Measurements from ENCODE around the gene LPGAT1.

The LPGAT1 gene

GRCh38 chr1:211829343-211830054 lies 1.1 kb downstream of the LPGAT1 start:
- H3K27ac ChIP-seq = peak overlapping the region; percentile 55
- no peak for DNase-seq (ENCODE audit: low read depth, low spot score)

- H3K27ac ChIP-seq = no peak overlapping the region
- DNase-seq (ENCODE audit: low read depth, low spot score) = no peak
Observed at GRCh38 chr1:211828584-211829342, 1.8 kb downstream of the LPGAT1 start.

GRCh38 chr1:211827051-211827450 lies 3.5 kb downstream of the LPGAT1 start:
- no peak for DNase-seq (ENCODE audit: low read depth, low spot score)
- H3K27ac ChIP-seq = no peak overlapping the region

- H3K27ac ChIP-seq = no peak overlapping the region
- no peak for DNase-seq (ENCODE audit: low read depth, low spot score)
Observed at GRCh38 chr1:211825980-211826379, 4.6 kb downstream of the LPGAT1 start.

GRCh38 chr1:211822677-211823407 lies 7.7 kb downstream of the LPGAT1 start:
- DNase-seq (ENCODE audit: low read depth, low spot score) = no peak
- H3K27ac ChIP-seq = no peak overlapping the region

- no peak overlapping the region for H3K27ac ChIP-seq
Observed at GRCh38 chr1:211816586-211816985, 14.0 kb downstream of the LPGAT1 start.

GRCh38 chr1:211814313-211814712 lies 16.2 kb downstream of the LPGAT1 start:
- no peak for DNase-seq (ENCODE audit: low read depth, low spot score)
- H3K27ac ChIP-seq = no peak overlapping the region

More at GRCh38 chr1:211816586-211816985, 14.0 kb downstream of the LPGAT1 start:
- no peak for DNase-seq (ENCODE audit: low read depth, low spot score)

- no peak overlapping the region for H3K27ac ChIP-seq
- no peak for DNase-seq (ENCODE audit: low read depth, low spot score)
Observed at GRCh38 chr1:211813590-211813989, 17.0 kb downstream of the LPGAT1 start.

GRCh38 chr1:211812584-211812983 lies 18.0 kb downstream of the LPGAT1 start:
- DNase-seq (ENCODE audit: low read depth, low spot score) = no peak
- H3K27ac ChIP-seq = no peak overlapping the region

- DNase-seq (ENCODE audit: low read depth, low spot score) = no peak
- H3K27ac ChIP-seq = no peak overlapping the region
Observed at GRCh38 chr1:211811848-211812247, 18.7 kb downstream of the LPGAT1 start.

- no peak overlapping the region for H3K27ac ChIP-seq
- DNase-seq (ENCODE audit: low read depth, low spot score) = no peak
Observed at GRCh38 chr1:211811126-211811525, 19.4 kb downstream of the LPGAT1 start.

- no peak for DNase-seq (ENCODE audit: low read depth, low spot score)
- no peak overlapping the region for H3K27ac ChIP-seq
Observed at GRCh38 chr1:211808475-211808874, 22.1 kb downstream of the LPGAT1 start.

GRCh38 chr1:211804915-211805314 lies 25.6 kb downstream of the LPGAT1 start:
- DNase-seq (ENCODE audit: low read depth, low spot score) = no peak
- no peak overlapping the region for H3K27ac ChIP-seq

GRCh38 chr1:211800925-211801607 lies 29.5 kb downstream of the LPGAT1 start:
- no peak for DNase-seq (ENCODE audit: low read depth, low spot score)
- no peak overlapping the region for H3K27ac ChIP-seq

- no peak overlapping the region for H3K27ac ChIP-seq
- no peak for DNase-seq (ENCODE audit: low read depth, low spot score)
Observed at GRCh38 chr1:211797994-211798393, 32.6 kb downstream of the LPGAT1 start.

- DNase-seq (ENCODE audit: low read depth, low spot score) = no peak
- H3K27ac ChIP-seq = no peak overlapping the region
Observed at GRCh38 chr1:211791979-211792378, 38.6 kb downstream of the LPGAT1 start.

- DNase-seq (ENCODE audit: low read depth, low spot score) = no peak
- H3K27ac ChIP-seq = no peak overlapping the region
Observed at GRCh38 chr1:211789641-211790464, 40.7 kb downstream of the LPGAT1 start.

- no peak overlapping the region for H3K27ac ChIP-seq
- no peak for DNase-seq (ENCODE audit: low read depth, low spot score)
Observed at GRCh38 chr1:211788626-211789025, 41.9 kb downstream of the LPGAT1 start.

GRCh38 chr1:211783897-211784296 lies 46.7 kb downstream of the LPGAT1 start:
- no peak for DNase-seq (ENCODE audit: low read depth, low spot score)
- H3K27ac ChIP-seq = no peak overlapping the region

GRCh38 chr1:211783266-211783665 lies 47.3 kb downstream of the LPGAT1 start:
- no peak overlapping the region for H3K27ac ChIP-seq
- no peak for DNase-seq (ENCODE audit: low read depth, low spot score)

Data from epithelial cell of prostate (primary cell).